Muscle of leg (tissue), 16 donors: Measurements from ENCODE around the gene FGF3. TPM values are rescaled to one million over a fixed set of nuclear protein-coding genes. Genes with fewer than 3 reads are reported as not detected.

Experiments used
- DNase-seq: peaks from one replicate; pipeline ENCODE4 v3.0.0; 2013
- H3K27ac ChIP-seq: one replicate; pipeline ENCODE4 v1.5.1; 2013; ENCODE audit warnings: mild to moderate bottlenecking, low read length, control low read depth
- H3K27me3 ChIP-seq: one replicate; pipeline ENCODE4 v1.6.1; 2013; ENCODE audit warnings: low read length; ENCODE audit not compliant: control insufficient read depth, insufficient read depth
- H3K36me3 ChIP-seq: one replicate; pipeline ENCODE4 v1.6.1; 2013; ENCODE audit warnings: low read length; ENCODE audit not compliant: control insufficient read depth, insufficient read depth
- H3K4me1 ChIP-seq: one replicate; pipeline ENCODE4 v1.6.1; 2013; ENCODE audit warnings: low read length; ENCODE audit not compliant: control insufficient read depth, insufficient read depth
- H3K4me3 ChIP-seq: one replicate; pipeline ENCODE4 v1.5.1; 2013; ENCODE audit warnings: low read length, control low read depth
- H3K9me3 ChIP-seq: replicated peaks from 2 replicates; pipeline ENCODE4 v1.6.1; 2013; ENCODE audit warnings: low read depth, low read length; ENCODE audit not compliant: control insufficient read depth
- WGBS: methylation state at CpG from one replicate; pipeline ENCODE4 v1.1.5; 2013; ENCODE audit warnings: missing lambda C conversion rate; ENCODE audit not compliant: insufficient coverage; 5-methylcytosine and 5-hydroxymethylcytosine counted together
- long read RNA-seq, 11 donors: transcript quantifications; one replicate each; lab custom pipeline, GENCODE V29; 2026
- polyA plus RNA-seq, 8 donors: library from polyadenylated mRNA; unstranded; fragments of 120-200 nt; gene quantifications; one replicate each; pipeline versions ENCODE4 v1.2.1 to v1.2.3, GENCODE V29; 2013; ENCODE audit warnings: inconsistent platforms in 1 of 8, low replicate concordance in 1 of 8; ENCODE audit not compliant: insufficient read length in 8 of 8, insufficient read depth in 1 of 8
- total RNA-seq: library from RNA; stranded (reverse); fragments of 120-200 nt; gene quantifications from one replicate; pipeline ENCODE4 v1.2.4, GENCODE V29; 2013

The FGF3 gene
- total RNA-seq (0.09 TPM), polyA plus RNA-seq (under 1 TPM in 2 of 8 donors, not detected in 6; 0.10 to 0.12 TPM)
- long read RNA-seq, donor 1: 0 reads
- long read RNA-seq, donor 2: 0 reads
- long read RNA-seq, donor 3: 0 reads
- long read RNA-seq, donor 4: 0 reads
- long read RNA-seq, donor 5: 0 reads
- long read RNA-seq, donor 6, partial matches to known transcripts: 0 of 1 reads
- long read RNA-seq, donor 6, other reads (novel, unspliced or antisense): 0 of 1 reads
- long read RNA-seq, donor 7, partial matches to known transcripts: 0 of 1 reads
- long read RNA-seq, donor 7, other reads (novel, unspliced or antisense): 0 of 1 reads
- long read RNA-seq, donor 8: 0 reads
- long read RNA-seq, donor 9, partial matches to known transcripts: 0 of 1 reads
- long read RNA-seq, donor 9, other reads (novel, unspliced or antisense): 0 of 1 reads
- long read RNA-seq, donor 10: 0 reads
- long read RNA-seq, donor 11: 0 reads

- H3K27me3 ChIP-seq: peaks cover 90% of the 10 kb centered on the region
- H3K36me3 ChIP-seq: no peaks in the 10 kb centered on the region
- WGBS: under 1% methylated on average over 85 of the region's 105 CpGs
- no peaks in the 10 kb centered on the region for H3K4me1 ChIP-seq
- H3K4me3 ChIP-seq: no peak within 1 kb of the TSS
- H3K9me3 ChIP-seq: no peaks in the 10 kb centered on the region
- H3K27ac ChIP-seq: no peak within 1 kb of the TSS
- DNase-seq: no peak
Observed at GRCh38 chr11:69818603-69819441, at the start of gene FGF3. TSS of gene FGF3 (minus strand) at chr11:69819416. CDS start at chr11:69818933, 483 bp downstream.

DNA sequence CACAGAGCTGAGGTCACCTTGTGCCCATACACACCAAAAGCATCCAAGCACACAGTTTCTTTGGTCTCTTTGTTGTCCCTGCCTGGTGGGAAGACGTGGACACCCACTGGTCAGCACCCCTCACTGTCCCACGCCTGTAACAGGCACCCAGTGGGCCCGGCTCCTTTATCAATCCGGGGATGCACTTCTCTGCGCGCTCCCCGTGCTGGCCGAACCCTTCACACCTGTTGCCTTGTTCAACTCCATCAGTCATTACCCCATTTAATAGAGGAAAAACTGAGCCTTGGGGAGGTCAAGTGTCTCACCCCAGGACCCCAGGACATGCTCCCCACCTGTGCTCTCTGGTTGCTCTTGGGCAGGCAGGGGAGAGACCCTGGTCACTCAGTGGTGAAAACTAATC lies 49.7 kb upstream of the FGF3 start:
- H3K36me3 ChIP-seq: no peaks in the 10 kb centered on the region
- peaks cover 11% of the 10 kb centered on the region for H3K4me1 ChIP-seq
- DNase-seq: no peak
- WGBS: 76% methylated on average over 3 of the region's 8 CpGs
- H3K4me3 ChIP-seq: no peak overlapping the region
- H3K27me3 ChIP-seq: peaks cover 24% of the 10 kb centered on the region
- H3K27ac ChIP-seq: no peak overlapping the region
- no peaks in the 10 kb centered on the region for H3K9me3 ChIP-seq

GRCh38 chr11:69868006-69868810 lies 49.0 kb upstream of the FGF3 start:
- Histone ChIP-seq H3K4me3 (no peak overlapping the region), H3K36me3 (no peaks in the 10 kb centered on the region), H3K27me3 (peaks cover 24% of the 10 kb centered on the region), H3K9me3 (no peaks in the 10 kb centered on the region), H3K27ac (no peak overlapping the region), H3K4me1 (peaks cover 11% of the 10 kb centered on the region)
- WGBS: 25% methylated on average over 37 of the region's 41 CpGs
- no peak for DNase-seq

- no peak overlapping the region for H3K4me3 ChIP-seq
- H3K9me3 ChIP-seq: no peaks in the 10 kb centered on the region
- H3K4me1 ChIP-seq: peaks cover 11% of the 10 kb centered on the region
- H3K27ac ChIP-seq: no peak overlapping the region
- DNase-seq: peak; percentile 20
- H3K36me3 ChIP-seq: no peaks in the 10 kb centered on the region
- 75% methylated on average over 24 of the region's 30 CpGs for WGBS
- peaks cover 26% of the 10 kb centered on the region for H3K27me3 ChIP-seq
Observed at GRCh38 chr11:69867076-69868005, 48.1 kb upstream of the FGF3 start.

- no peak overlapping the region for H3K27ac ChIP-seq
- H3K9me3 ChIP-seq: no peaks in the 10 kb centered on the region
- 78% methylated on average over 3 of the region's 3 CpGs for WGBS
- H3K4me3 ChIP-seq: no peak overlapping the region
- no peaks in the 10 kb centered on the region for H3K36me3 ChIP-seq
- peaks cover 30% of the 10 kb centered on the region for H3K27me3 ChIP-seq
- H3K4me1 ChIP-seq: peaks cover 11% of the 10 kb centered on the region
- no peak for DNase-seq
Observed at GRCh38 chr11:69866648-69867047, 47.4 kb upstream of the FGF3 start.

GRCh38 chr11:69865707-69866106 lies 46.5 kb upstream of the FGF3 start:
- Histone ChIP-seq H3K27ac (no peak overlapping the region), H3K36me3 (no peaks in the 10 kb centered on the region), H3K4me3 (no peak overlapping the region), H3K4me1 (peaks cover 11% of the 10 kb centered on the region), H3K27me3 (peaks cover 34% of the 10 kb centered on the region), H3K9me3 (no peaks in the 10 kb centered on the region)
- no peak for DNase-seq
- 75% methylated on average over 2 of the region's 5 CpGs for whole genome bisulfite sequencing

DNA sequence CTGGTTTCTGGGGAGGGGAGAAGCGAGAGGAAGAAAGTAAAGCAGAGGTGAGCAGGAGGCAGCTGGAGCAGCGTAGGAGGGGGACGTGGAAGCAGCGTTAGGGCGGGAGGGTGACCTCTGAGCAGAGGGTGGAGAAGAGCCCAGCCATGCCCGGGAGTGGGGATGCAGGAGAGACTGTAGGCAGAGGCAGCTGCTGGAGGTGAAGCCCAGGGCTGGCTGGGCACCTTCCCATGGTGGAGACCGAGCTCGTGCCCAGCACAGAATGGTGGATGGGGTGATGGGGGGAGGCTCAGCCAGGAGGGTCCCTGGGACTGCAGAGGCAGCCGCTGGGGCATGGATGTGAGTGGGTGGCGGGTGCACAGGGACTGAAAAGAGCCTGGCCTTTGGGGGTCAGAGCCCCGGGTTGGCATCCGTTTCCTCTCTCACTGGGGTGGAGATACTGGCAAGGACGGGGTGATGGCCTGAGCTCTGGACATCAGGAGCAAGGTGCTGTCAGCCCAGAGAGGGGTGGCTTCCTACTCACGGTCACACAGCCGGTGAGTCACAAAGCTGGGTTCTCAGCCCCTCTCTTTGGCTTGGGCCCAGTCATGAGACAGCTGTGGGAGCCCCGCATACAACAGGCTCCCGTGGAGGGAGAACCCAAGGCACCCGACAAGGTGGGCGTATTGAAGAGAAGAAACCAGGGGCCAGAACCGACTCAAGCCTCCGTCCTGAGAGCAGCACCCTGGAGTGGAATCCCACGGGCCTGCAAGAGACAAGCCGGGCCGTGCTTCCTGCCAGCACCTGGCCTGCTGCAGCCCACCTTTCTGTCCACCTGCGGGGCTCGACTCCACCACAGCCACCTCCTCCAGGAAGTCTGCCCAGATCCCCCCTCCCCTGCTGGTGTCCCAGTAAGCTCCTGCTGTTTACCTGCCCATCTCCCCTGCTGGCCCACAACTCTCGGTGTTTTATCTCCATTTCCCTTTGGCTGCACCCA lies 45.8 kb upstream of the FGF3 start:
- Histone ChIP-seq H3K9me3 (no peaks in the 10 kb centered on the region), H3K27ac (no peak overlapping the region), H3K36me3 (no peaks in the 10 kb centered on the region), H3K27me3 (peaks cover 37% of the 10 kb centered on the region), H3K4me3 (no peak overlapping the region), H3K4me1 (peaks cover 11% of the 10 kb centered on the region)
- WGBS: 68% methylated on average over 24 of the region's 27 CpGs
- DNase-seq: no peak

DNA sequence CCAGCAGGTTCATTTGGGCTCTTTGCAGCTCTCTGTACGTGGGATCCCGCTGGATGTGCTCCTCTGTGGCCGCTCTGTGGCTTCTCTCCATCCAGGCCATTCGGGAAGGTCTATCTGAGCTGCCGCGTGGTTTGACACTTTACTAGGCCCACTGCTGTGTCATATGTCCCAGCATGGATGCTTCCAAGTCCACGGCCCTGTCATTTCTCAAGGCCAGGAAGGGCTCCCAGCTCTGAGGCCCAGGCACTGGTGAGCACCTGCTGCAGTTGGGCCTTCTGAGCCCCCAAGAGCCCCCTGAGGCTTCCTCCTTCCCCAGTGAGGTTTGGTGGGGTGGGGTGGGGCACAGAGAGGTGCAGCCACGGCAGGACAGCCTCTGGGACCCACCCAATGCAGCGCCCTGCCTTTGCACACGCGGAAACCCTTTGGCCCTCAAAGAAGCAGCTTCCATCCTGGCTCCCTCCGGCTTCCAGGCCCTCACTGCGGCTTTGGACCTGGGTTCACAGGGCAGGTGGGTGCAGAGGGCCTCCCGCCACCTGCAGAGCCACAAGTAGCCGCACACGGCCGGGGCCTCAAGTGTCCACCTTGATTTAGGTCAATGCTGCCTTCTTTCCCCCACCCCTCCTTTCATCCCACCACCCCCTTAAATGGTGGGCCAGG lies 44.5 kb upstream of the FGF3 start:
- Histone ChIP-seq H3K4me1 (peaks cover 10% of the 10 kb centered on the region), H3K9me3 (no peaks in the 10 kb centered on the region), H3K36me3 (no peaks in the 10 kb centered on the region), H3K4me3 (no peak overlapping the region), H3K27me3 (peaks cover 33% of the 10 kb centered on the region), H3K27ac (no peak overlapping the region)
- WGBS: 79% methylated on average over 17 of the region's 17 CpGs
- no peak for DNase-seq
